Activated naive CD8-positive, alpha-beta T cell treated with anti-CD3 and anti-CD28 coated beads, Interleukin-2, amount 50 U/mL, for 16 hours (primary cell): ENCODE data around the gene FAM193A.

Source experiments
- DNase-seq: peaks from one replicate; pipeline ENCODE4 v3.0.0-alpha.2; 2020; ENCODE audit warnings: low read depth, low spot score

The FAM193A gene

GRCh38 chr4:2781911-2782310 lies 245.5 kb downstream of the FAM193A start:
- no peak for DNase-seq
